MM.1S (cell line): ENCODE data around the gene SLC41A2.

Source experiments
- EZH2 ChIP-seq: fragments of 300-600 bp; sonication (generic); optimal IDR thresholded peaks from 2 replicates; pipeline ENCODE3; 2017; ENCODE audit warnings: low read depth, mild to moderate bottlenecking, antibody characterized with exemption, low read length, mixed read lengths
- EZH2phosphoT487 ChIP-seq: fragments of 300-600 bp; sonication (generic); IDR thresholded peaks from 2 replicates; pipeline ENCODE4 v1.6.1; 2018; ENCODE audit warnings: antibody characterized with exemption, low read length
- TF ChIP-seq, protein P1 (sequence below): fragments of 300-600 bp; sonication (generic); IDR thresholded peaks from 2 replicates; pipeline ENCODE4 v1.5.1; 2016; ENCODE audit warnings: antibody characterized with exemption, low read length, mixed read lengths

DNA sequence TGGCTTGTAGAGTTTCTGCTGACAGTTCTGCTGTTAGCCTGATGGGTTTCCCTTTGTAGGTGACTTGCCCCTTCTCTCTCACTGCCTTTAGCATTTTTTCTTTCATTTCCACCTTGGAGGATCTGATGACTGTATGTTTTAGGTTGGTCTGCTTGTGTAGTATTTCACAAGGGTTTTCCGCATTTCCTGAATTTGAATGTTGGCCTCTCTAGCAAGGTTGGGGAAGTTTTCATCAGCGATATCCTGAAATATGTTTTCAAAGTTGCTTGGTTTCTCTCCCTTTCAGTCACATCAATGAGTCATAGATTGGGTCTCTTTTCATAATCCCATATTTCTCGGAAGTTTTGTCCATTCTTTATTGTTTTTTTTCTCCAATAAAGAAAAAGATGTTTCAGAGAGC lies 39.5 kb upstream of the SLC41A2 start:
- TF ChIP-seq EZH2 (no peak), EZH2phosphoT487 (no peak)
- TF ChIP-seq, protein P1, sequence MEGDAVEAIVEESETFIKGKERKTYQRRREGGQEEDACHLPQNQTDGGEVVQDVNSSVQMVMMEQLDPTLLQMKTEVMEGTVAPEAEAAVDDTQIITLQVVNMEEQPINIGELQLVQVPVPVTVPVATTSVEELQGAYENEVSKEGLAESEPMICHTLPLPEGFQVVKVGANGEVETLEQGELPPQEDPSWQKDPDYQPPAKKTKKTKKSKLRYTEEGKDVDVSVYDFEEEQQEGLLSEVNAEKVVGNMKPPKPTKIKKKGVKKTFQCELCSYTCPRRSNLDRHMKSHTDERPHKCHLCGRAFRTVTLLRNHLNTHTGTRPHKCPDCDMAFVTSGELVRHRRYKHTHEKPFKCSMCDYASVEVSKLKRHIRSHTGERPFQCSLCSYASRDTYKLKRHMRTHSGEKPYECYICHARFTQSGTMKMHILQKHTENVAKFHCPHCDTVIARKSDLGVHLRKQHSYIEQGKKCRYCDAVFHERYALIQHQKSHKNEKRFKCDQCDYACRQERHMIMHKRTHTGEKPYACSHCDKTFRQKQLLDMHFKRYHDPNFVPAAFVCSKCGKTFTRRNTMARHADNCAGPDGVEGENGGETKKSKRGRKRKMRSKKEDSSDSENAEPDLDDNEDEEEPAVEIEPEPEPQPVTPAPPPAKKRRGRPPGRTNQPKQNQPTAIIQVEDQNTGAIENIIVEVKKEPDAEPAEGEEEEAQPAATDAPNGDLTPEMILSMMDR, result no peak
